Nephron progenitor cell (in vitro differentiated cells): ENCODE measurements around the gene CREG1.
"Not testable (repeated sequence)": the region's sequence is repeated elsewhere in the genome, so short reads cannot be mapped to it uniquely, and the experiment has no call there.

ENCODE experiments used
- DNase-seq: peaks from one replicate; pipeline ENCODE4 v3.0.0; 2021
- H3K27ac Mint-ChIP-seq: 2 replicates; pipeline ENCODE4 v1.8.0; 2021; ENCODE audit warnings: mild to moderate bottlenecking, moderate library complexity, mixed read lengths
- H3K27me3 Mint-ChIP-seq: 2 replicates; pipeline ENCODE4 v1.8.0; 2021; ENCODE audit warnings: mild to moderate bottlenecking, low read depth, mixed read lengths; ENCODE audit not compliant: poor library complexity
- H3K36me3 Mint-ChIP-seq: 2 replicates; pipeline ENCODE4 v1.8.0; 2021; ENCODE audit warnings: low read depth, mixed read lengths
- H3K4me1 Mint-ChIP-seq: 2 replicates; pipeline ENCODE4 v1.8.0; 2021; ENCODE audit warnings: mixed read lengths
- H3K4me3 Mint-ChIP-seq: 2 replicates; pipeline ENCODE4 v1.8.0; 2021; ENCODE audit warnings: mild to moderate bottlenecking, moderate library complexity, mixed read lengths
- H3K9me3 Mint-ChIP-seq: 2 replicates; pipeline ENCODE4 v1.8.0; 2021; ENCODE audit warnings: mild to moderate bottlenecking, moderate library complexity, mixed read lengths
- CTCF ChIP-seq: fragments of 200-600 bp; sonication (generic); IDR thresholded peaks from 2 replicates; pipeline ENCODE4 v1.5.0; 2021; ENCODE audit warnings: antibody characterized with exemption

The CREG1 gene

GRCh38 chr1:167561753-167562152, 8.2 kb upstream of the CREG1 start:
- Mint-ChIP-seq H3K9me3 (no peaks in the 10 kb centered on the region), H3K4me1 (peaks cover 11% of the 10 kb centered on the region), H3K4me3 (no peak overlapping the region), H3K27me3 (no peaks in the 10 kb centered on the region), H3K27ac (no peak overlapping the region), H3K36me3 (no peaks in the 10 kb centered on the region)
- no peak for TF ChIP-seq CTCF
- no peak for DNase-seq

- peak; percentile 80 for DNase-seq
- no peak overlapping the region for H3K4me3 Mint-ChIP-seq
Measured at GRCh38 chr1:167555971-167556714, 2.6 kb upstream of the CREG1 start.

GRCh38 chr1:167555072-167555471, 1.5 kb upstream of the CREG1 start:
- H3K4me3 Mint-ChIP-seq, H3K27ac Mint-ChIP-seq, H3K36me3 Mint-ChIP-seq, DNase-seq, H3K9me3 Mint-ChIP-seq: not testable (repeated sequence)
- Mint-ChIP-seq H3K27me3 (peaks cover 17% of the 10 kb centered on the region), H3K4me1 (peaks cover 26% of the 10 kb centered on the region)

More at GRCh38 chr1:167555971-167556714, 2.6 kb upstream of the CREG1 start:
- Mint-ChIP-seq H3K9me3 (no peaks in the 10 kb centered on the region), H3K36me3 (no peaks in the 10 kb centered on the region), H3K4me1 (peaks cover 21% of the 10 kb centered on the region), H3K27ac (no peak overlapping the region), H3K27me3 (peaks cover 13% of the 10 kb centered on the region)
- peak; percentile 85 for TF ChIP-seq CTCF

- H3K27ac Mint-ChIP-seq = no peak overlapping the region
- TF ChIP-seq CTCF = no peak
- no peaks in the 10 kb centered on the region for H3K36me3 Mint-ChIP-seq
- peaks cover 17% of the 10 kb centered on the region for H3K27me3 Mint-ChIP-seq
- no peaks in the 10 kb centered on the region for H3K9me3 Mint-ChIP-seq
- peaks cover 26% of the 10 kb centered on the region for H3K4me1 Mint-ChIP-seq
- peak overlapping the region; percentile 84 for H3K4me3 Mint-ChIP-seq
- DNase-seq = peak; percentile 14
Measured at GRCh38 chr1:167554028-167554779, 642 bp upstream of the CREG1 start.

- Mint-ChIP-seq H3K36me3 (peaks cover 14% of the 10 kb centered on the region), H3K9me3 (no peaks in the 10 kb centered on the region), H3K27me3 (peaks cover 17% of the 10 kb centered on the region), H3K4me3 (peak overlapping the region; percentile 21), H3K27ac (no peak overlapping the region), H3K4me1 (peaks cover 26% of the 10 kb centered on the region)
- DNase-seq = no peak
- no peak for TF ChIP-seq CTCF
Measured at GRCh38 chr1:167551362-167551761, 2.2 kb downstream of the CREG1 start.

- Mint-ChIP-seq H3K27ac (no peak overlapping the region), H3K27me3 (peaks cover 8% of the 10 kb centered on the region), H3K9me3 (no peaks in the 10 kb centered on the region), H3K4me1 (peaks cover 18% of the 10 kb centered on the region), H3K4me3 (no peak overlapping the region), H3K36me3 (peaks cover 20% of the 10 kb centered on the region)
- no peak for DNase-seq
- no peak for TF ChIP-seq CTCF
Measured at GRCh38 chr1:167548059-167548932, 5.3 kb downstream of the CREG1 start.
